ENCODE results near the gene ETNPPL. TPM values are rescaled to one million over a fixed set of nuclear protein-coding genes. Genes with fewer than 3 reads are reported as not detected.

Gene ETNPPL
- total and polyA plus RNA-seq, 2 of the 4 experiments (the other 2 are of a cell fraction) = not detected

GRCh38 chr4:108811486-108811885, 48.6 kb upstream of the ETNPPL start:
- no peak overlapping the region for H2AK5ac ChIP-seq (ENCODE audit: low read depth, low read length)
- H3K18ac ChIP-seq (ENCODE audit: low read depth, low read length) = no peak overlapping the region
- no peak overlapping the region for H4K5ac ChIP-seq (ENCODE audit: low read depth, low read length)
- ChIA-PET POLR2A (ENCODE audit: unreplicated experiment) (no interaction called here), CTCF (no interaction called here)
- intact Hi-C loops (cut with micrococcal nuclease) = no loop called here
- no peak overlapping the region for H3K14ac ChIP-seq (replicated peaks; ENCODE audit: low read depth, low read length)
- no peak overlapping the region for H2BK20ac ChIP-seq (ENCODE audit: low read depth, low read length)
- no peaks in the 10 kb centered on the region for H3K9me1 ChIP-seq (ENCODE audit: insufficient read depth, low read length)
- no peak overlapping the region for H3K9ac ChIP-seq (ENCODE audit: low read depth, low read length)
- ATAC-seq (ENCODE audit: low read depth) (no peak), DNase-seq (no peak)
- H3K27ac ChIP-seq (ENCODE audit: insufficient read depth, low read length) = no peak overlapping the region
- no TSS peak for BruUV-seq (replicated peaks)
- TF ChIP-seq RAD21 (IDR thresholded peaks at IDR 0.05; ENCODE audit: low read length) (no peak), CTCF (conservative IDR thresholded peaks at IDR 0.05; ENCODE audit: low read depth, low read length) (no peak), RFX5 (IDR thresholded peaks at IDR 0.05; ENCODE audit: low read depth, low read length) (no peak), MAFK (IDR thresholded peaks at IDR 0.05; ENCODE audit: low read depth, low read length) (no peak), USF2 (IDR thresholded peaks at IDR 0.05; ENCODE audit: low read depth, low read length) (no peak), SMC3 (IDR thresholded peaks at IDR 0.05; ENCODE audit: low read depth, low read length) (no peak), BHLHE40 (IDR thresholded peaks at IDR 0.05; ENCODE audit: low read depth, low read length) (no peak), MAZ (IDR thresholded peaks at IDR 0.05; ENCODE audit: borderline replicate concordance, low read depth, low read length) (no peak), CHD1 (IDR thresholded peaks at IDR 0.05; ENCODE audit: low read depth, low read length) (no peak), POLR2A (IDR thresholded peaks at IDR 0.05; ENCODE audit: low read depth, low read length) (no peak), NFE2L2 (IDR thresholded peaks at IDR 0.05; ENCODE audit: low read depth, low read length) (no peak)
- H3K36me3 ChIP-seq (ENCODE audit: control insufficient read depth, insufficient read depth, low read length) = no peaks in the 10 kb centered on the region
- H3K4me2 ChIP-seq (ENCODE audit: low read depth, low read length) = no peak overlapping the region
- H4K91ac ChIP-seq (ENCODE audit: insufficient read depth, low read depth, low read length) = no peak overlapping the region
- no peak overlapping the region for H3K23ac ChIP-seq (ENCODE audit: low read depth, low read length)
- WGBS, 2 experiments (ENCODE audit: extremely low coverage in 2 of 2, insufficient read length in 1 of 2) = no CpG with 5 or more reads among the region's 1 CpG
- in situ Hi-C loops (cut with MboI; ENCODE audit: low sequenced_read_pairs) = no loop called here
- no peak overlapping the region for H2BK15ac ChIP-seq (ENCODE audit: low read depth, low read length)
- no peaks in the 10 kb centered on the region for H3K79me1 ChIP-seq (ENCODE audit: low read depth in 1 of 2, low read length in 2 of 2)
- no peak overlapping the region for H4K8ac ChIP-seq (ENCODE audit: low read depth in 2 of 2, low read length in 2 of 2)
- H3K4ac ChIP-seq (ENCODE audit: low read depth, low read length) = no peak overlapping the region
- H3K56ac ChIP-seq (ENCODE audit: extremely low read depth, insufficient read depth, low read length) = no peak overlapping the region
- no peaks in the 10 kb centered on the region for H4K20me1 ChIP-seq (ENCODE audit: insufficient read depth, low read length)
- no peak overlapping the region for H2AFZ ChIP-seq (replicated peaks; ENCODE audit: low read length, poor library complexity)
- H2BK5ac ChIP-seq (ENCODE audit: low read depth, low read length, poor library complexity, severe bottlenecking) = no peak overlapping the region
- dilution Hi-C loops (cut with HindIII; ENCODE audit: low sequenced_read_pairs, unreplicated experiment) = no loop called here
- H2BK120ac ChIP-seq (ENCODE audit: low read depth, low read length) = no peak overlapping the region
- H3K9me3 ChIP-seq (ENCODE audit: control insufficient read depth, insufficient read depth, low read length) = no peaks in the 10 kb centered on the region
- H3K4me1 ChIP-seq (ENCODE audit: control insufficient read depth, insufficient read depth, low read length) = no peaks in the 10 kb centered on the region
- peaks cover 3% of the 10 kb centered on the region for H3K27me3 ChIP-seq (ENCODE audit: control insufficient read depth, insufficient read depth, low read length)
- H3K4me3 ChIP-seq (ENCODE audit: insufficient read depth, low read depth, low read length) = no peak overlapping the region
- H2AK9ac ChIP-seq (replicated peaks; ENCODE audit: low read depth, low read length, poor library complexity) = no peak overlapping the region
